HepG2 (cell line): ENCODE measurements around the gene SIMC1.
"Not testable (repeated sequence)": the region's sequence is repeated elsewhere in the genome, so short reads cannot be mapped to it uniquely, and the experiment has no call there.

ENCODE experiments used
- ARNT2 ChIP-seq: sonication (generic); formaldehyde crosslinking; IDR thresholded peaks from 2 replicates; pipeline ENCODE4 v1.8.0; 2022; ENCODE audit warnings: mild to moderate bottlenecking, low read depth, missing genetic modification reagents, moderate library complexity
- BHLHE40 ChIP-seq: IDR thresholded peaks from 2 replicates; pipeline ENCODE4 v1.6.1; 2011; ENCODE audit warnings: low read length, improper control_type of control experiment
- NONO ChIP-seq, 2 experiments: fragments of 450-650 bp in 1 of 2; sonication (generic) in 1 of 2; formaldehyde crosslinking in 1 of 2; IDR thresholded peaks in 1 of 2; conservative IDR thresholded peaks in 1 of 2; 2 replicates each; pipeline versions ENCODE4 v1.6.1 to v1.8.0; 2017 to 2022; ENCODE audit warnings: mild to moderate bottlenecking in 1 of 2, missing genetic modification reagents in 1 of 2, moderate library complexity in 1 of 2
- POLR2A ChIP-seq, 2 experiments: IDR thresholded peaks; 2 replicates each; pipeline ENCODE4 v1.6.1; 2011; ENCODE audit warnings: low read depth in 2 of 2, low read length in 2 of 2, mild to moderate bottlenecking in 1 of 2, moderate library complexity in 1 of 2; ENCODE audit not compliant: insufficient read depth in 1 of 2
- ZNF766 ChIP-seq: sonication (generic); formaldehyde crosslinking; IDR thresholded peaks from 2 replicates; pipeline ENCODE4 v1.5.0; 2020; ENCODE audit warnings: missing genetic modification reagents, borderline replicate concordance
- TF ChIP-seq, protein P1 (sequence below): sonication (generic); formaldehyde crosslinking; IDR thresholded peaks from 2 replicates; pipeline ENCODE4 v1.5.0; 2020; ENCODE audit warnings: mild to moderate bottlenecking, missing genetic modification reagents, moderate library complexity
- TF ChIP-seq, protein P2 (sequence below): sonication (generic); formaldehyde crosslinking; IDR thresholded peaks from 2 replicates; pipeline ENCODE4 v1.9.0; 2021; ENCODE audit warnings: missing genetic modification reagents, borderline replicate concordance

DNA sequence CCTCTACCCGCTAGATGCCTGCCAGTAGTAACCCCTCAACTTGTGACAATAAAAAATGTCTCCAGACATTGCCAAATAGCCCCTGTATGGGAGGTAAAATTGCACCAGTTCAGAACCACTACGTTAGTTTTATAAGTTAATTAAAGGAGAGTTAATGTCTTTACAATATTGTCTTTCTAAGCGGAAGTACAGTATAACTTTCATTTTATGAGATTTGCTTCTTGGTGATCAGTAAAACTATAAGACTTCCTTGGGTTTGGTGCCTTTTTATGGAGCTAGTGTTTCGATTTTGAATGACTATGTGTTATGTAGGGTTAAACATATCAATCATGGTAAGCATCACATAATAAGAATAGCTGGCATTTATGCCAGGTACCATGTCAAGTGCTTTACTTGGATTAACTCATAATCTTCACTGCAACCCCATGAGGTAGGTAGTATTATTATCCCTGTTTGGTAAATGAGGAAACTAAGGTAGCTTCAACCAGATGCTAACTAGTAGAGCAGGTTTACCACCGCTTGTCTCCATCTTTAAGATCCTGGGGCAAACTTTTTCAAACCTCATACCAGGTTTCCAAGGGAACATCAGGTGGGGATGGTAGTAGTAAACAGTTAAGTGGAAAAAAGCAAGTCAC lies 19.8 kb downstream of the SIMC1 start:
- not testable (repeated sequence) for TF ChIP-seq ARNT2 (CRISPR knock-in tag); ZNF766; NONO (IDR thresholded peaks at IDR 0.05); NONO (CRISPR knock-in tag; conservative IDR thresholded peaks at IDR 0.05); POLR2A (IDR thresholded peaks at IDR 0.05; ENCODE audit: insufficient read depth in 1 of 2, low read depth in 2 of 2, low read length in 2 of 2); BHLHE40
- TF ChIP-seq, protein P1, sequence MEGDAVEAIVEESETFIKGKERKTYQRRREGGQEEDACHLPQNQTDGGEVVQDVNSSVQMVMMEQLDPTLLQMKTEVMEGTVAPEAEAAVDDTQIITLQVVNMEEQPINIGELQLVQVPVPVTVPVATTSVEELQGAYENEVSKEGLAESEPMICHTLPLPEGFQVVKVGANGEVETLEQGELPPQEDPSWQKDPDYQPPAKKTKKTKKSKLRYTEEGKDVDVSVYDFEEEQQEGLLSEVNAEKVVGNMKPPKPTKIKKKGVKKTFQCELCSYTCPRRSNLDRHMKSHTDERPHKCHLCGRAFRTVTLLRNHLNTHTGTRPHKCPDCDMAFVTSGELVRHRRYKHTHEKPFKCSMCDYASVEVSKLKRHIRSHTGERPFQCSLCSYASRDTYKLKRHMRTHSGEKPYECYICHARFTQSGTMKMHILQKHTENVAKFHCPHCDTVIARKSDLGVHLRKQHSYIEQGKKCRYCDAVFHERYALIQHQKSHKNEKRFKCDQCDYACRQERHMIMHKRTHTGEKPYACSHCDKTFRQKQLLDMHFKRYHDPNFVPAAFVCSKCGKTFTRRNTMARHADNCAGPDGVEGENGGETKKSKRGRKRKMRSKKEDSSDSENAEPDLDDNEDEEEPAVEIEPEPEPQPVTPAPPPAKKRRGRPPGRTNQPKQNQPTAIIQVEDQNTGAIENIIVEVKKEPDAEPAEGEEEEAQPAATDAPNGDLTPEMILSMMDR, result not testable (repeated sequence)
- TF ChIP-seq, protein P2, sequence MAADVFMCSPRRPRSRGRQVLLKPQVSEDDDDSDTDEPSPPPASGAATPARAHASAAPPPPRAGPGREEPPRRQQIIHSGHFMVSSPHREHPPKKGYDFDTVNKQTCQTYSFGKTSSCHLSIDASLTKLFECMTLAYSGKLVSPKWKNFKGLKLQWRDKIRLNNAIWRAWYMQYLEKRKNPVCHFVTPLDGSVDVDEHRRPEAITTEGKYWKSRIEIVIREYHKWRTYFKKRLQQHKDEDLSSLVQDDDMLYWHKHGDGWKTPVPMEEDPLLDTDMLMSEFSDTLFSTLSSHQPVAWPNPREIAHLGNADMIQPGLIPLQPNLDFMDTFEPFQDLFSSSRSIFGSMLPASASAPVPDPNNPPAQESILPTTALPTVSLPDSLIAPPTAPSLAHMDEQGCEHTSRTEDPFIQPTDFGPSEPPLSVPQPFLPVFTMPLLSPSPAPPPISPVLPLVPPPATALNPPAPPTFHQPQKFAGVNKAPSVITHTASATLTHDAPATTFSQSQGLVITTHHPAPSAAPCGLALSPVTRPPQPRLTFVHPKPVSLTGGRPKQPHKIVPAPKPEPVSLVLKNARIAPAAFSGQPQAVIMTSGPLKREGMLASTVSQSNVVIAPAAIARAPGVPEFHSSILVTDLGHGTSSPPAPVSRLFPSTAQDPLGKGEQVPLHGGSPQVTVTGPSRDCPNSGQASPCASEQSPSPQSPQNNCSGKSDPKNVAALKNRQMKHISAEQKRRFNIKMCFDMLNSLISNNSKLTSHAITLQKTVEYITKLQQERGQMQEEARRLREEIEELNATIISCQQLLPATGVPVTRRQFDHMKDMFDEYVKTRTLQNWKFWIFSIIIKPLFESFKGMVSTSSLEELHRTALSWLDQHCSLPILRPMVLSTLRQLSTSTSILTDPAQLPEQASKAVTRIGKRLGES, result not testable (repeated sequence)
